HG03442 (cell line): ENCODE measurements around the gene KATNIP.

ENCODE experiments used
- ATAC-seq: cut with Tn5 transposase; IDR thresholded peaks from one replicate; pipeline ENCODE4 v1.9.1; 2021; ENCODE audit warnings: mild to moderate bottlenecking, moderate library complexity; ENCODE audit not compliant: unreplicated experiment

The KATNIP gene

GRCh38 chr16:27549746-27550581, at the start of gene KATNIP, which contains the start of gene GTF3C1:
TSS of gene KATNIP (plus strand) at chr16:27550144. CDS start at chr16:27550171, 27 bp downstream.
TSS of gene GTF3C1 (minus strand) at chr16:27549913. CDS start at chr16:27549890, 23 bp downstream.
- ATAC-seq, result peak; percentile 95

- no peak for ATAC-seq
Measured at GRCh38 chr16:27500801-27501200, 49.1 kb upstream of the KATNIP start.

- no peak for ATAC-seq
Measured at GRCh38 chr16:27503662-27504061, 46.3 kb upstream of the KATNIP start.

- no peak for ATAC-seq
Measured at GRCh38 chr16:27505297-27506236, 44.4 kb upstream of the KATNIP start.

- no peak for ATAC-seq
Measured at GRCh38 chr16:27506771-27507170, 43.2 kb upstream of the KATNIP start.

- ATAC-seq, result no peak
Measured at GRCh38 chr16:27508476-27508875, 41.5 kb upstream of the KATNIP start.

GRCh38 chr16:27511657-27512448, 38.1 kb upstream of the KATNIP start:
- ATAC-seq, result no peak

GRCh38 chr16:27514806-27515205, 35.1 kb upstream of the KATNIP start:
- ATAC-seq, result no peak

GRCh38 chr16:27515874-27516353, 34.0 kb upstream of the KATNIP start:
- no peak for ATAC-seq

GRCh38 chr16:27516365-27516764, 33.6 kb upstream of the KATNIP start:
- no peak for ATAC-seq

GRCh38 chr16:27517664-27518063, 32.3 kb upstream of the KATNIP start:
- no peak for ATAC-seq

- no peak for ATAC-seq
Measured at GRCh38 chr16:27518226-27518625, 31.7 kb upstream of the KATNIP start.

- ATAC-seq, result no peak
Measured at GRCh38 chr16:27520982-27521673, 28.8 kb upstream of the KATNIP start.

- ATAC-seq, result no peak
Measured at GRCh38 chr16:27522173-27522707, 27.7 kb upstream of the KATNIP start.

GRCh38 chr16:27526180-27526579, 23.8 kb upstream of the KATNIP start:
- no peak for ATAC-seq

GRCh38 chr16:27528294-27528693, 21.6 kb upstream of the KATNIP start:
- no peak for ATAC-seq

- no peak for ATAC-seq
Measured at GRCh38 chr16:27529962-27530361, 20.0 kb upstream of the KATNIP start.

- no peak for ATAC-seq
Measured at GRCh38 chr16:27531186-27531585, 18.8 kb upstream of the KATNIP start.
